Loucy (cell line): ENCODE measurements around the gene EBP.

Experiments
- H2AFZ ChIP-seq: fragments of 200-600 bp; sonication (generic); 2 replicates; pipeline ENCODE4 v1.6.0; 2016; ENCODE audit warnings: antibody characterized with exemption, mild to moderate bottlenecking, low read length, moderate library complexity
- H3F3A ChIP-seq: fragments of 200-600 bp; 2 replicates; pipeline ENCODE4 v1.6.0; 2016; ENCODE audit warnings: antibody characterized with exemption, low read depth, mild to moderate bottlenecking
- H3K27me3 ChIP-seq: fragments of 200-600 bp; sonication (generic); 2 replicates; pipeline ENCODE4 v1.6.1; 2014; ENCODE audit warnings: low read length, mild to moderate bottlenecking; ENCODE audit not compliant: insufficient read depth, poor library complexity, severe bottlenecking
- H3K36me3 ChIP-seq: fragments of 200-600 bp; sonication (generic); 2 replicates; pipeline ENCODE4 v1.6.1; 2016; ENCODE audit warnings: low read length; ENCODE audit not compliant: insufficient read depth
- H3K4me1 ChIP-seq: fragments of 200-600 bp; sonication (generic); 2 replicates; pipeline ENCODE4 v1.5.1; 2014; ENCODE audit warnings: low read length, mild to moderate bottlenecking; ENCODE audit not compliant: insufficient read depth, poor library complexity, severe bottlenecking
- H3K4me2 ChIP-seq: fragments of 200-600 bp; sonication (generic); 2 replicates; pipeline ENCODE4 v1.6.0; 2014; ENCODE audit warnings: antibody characterized with exemption, low read length, low read depth, mild to moderate bottlenecking; ENCODE audit not compliant: poor library complexity, severe bottlenecking
- H3K4me3 ChIP-seq: fragments of 200-600 bp; sonication (generic); 2 replicates; pipeline ENCODE4 v1.5.1; 2014; ENCODE audit warnings: low read length, mild to moderate bottlenecking, mixed read lengths; ENCODE audit not compliant: poor library complexity, severe bottlenecking
- H3K79me2 ChIP-seq: fragments of 200-600 bp; sonication (generic); 2 replicates; pipeline ENCODE4 v1.6.1; 2014; ENCODE audit warnings: low read length; ENCODE audit not compliant: insufficient read depth
- H3K9ac ChIP-seq: fragments of 200-600 bp; sonication (generic); 2 replicates; pipeline ENCODE4 v1.6.0; 2014; ENCODE audit warnings: mild to moderate bottlenecking, low read depth, low read length, moderate library complexity; ENCODE audit not compliant: poor library complexity, severe bottlenecking
- H3K9me2 ChIP-seq: fragments of 200-600 bp; sonication (generic); replicated peaks from 2 replicates; pipeline ENCODE4 v1.6.1; 2016; ENCODE audit warnings: low read depth, low read length, mixed read lengths
- H3K9me3 ChIP-seq: fragments of 200-600 bp; sonication (generic); 2 replicates; pipeline ENCODE4 v1.6.1; 2014; ENCODE audit warnings: mild to moderate bottlenecking, antibody characterized with exemption, low read length, low read depth; ENCODE audit not compliant: insufficient read depth
- H4K20me1 ChIP-seq: fragments of 200-600 bp; sonication (generic); 2 replicates; pipeline ENCODE4 v1.6.0; 2014; ENCODE audit warnings: antibody characterized with exemption, low read length, mild to moderate bottlenecking; ENCODE audit not compliant: insufficient read depth, poor library complexity, severe bottlenecking
- EZH2phosphoT487 ChIP-seq: fragments of 200-600 bp; IDR thresholded peaks from 2 replicates; pipeline ENCODE4 v1.6.1; 2018; ENCODE audit warnings: antibody characterized with exemption, mild to moderate bottlenecking, moderate library complexity, borderline replicate concordance
- TF ChIP-seq, protein P1 (sequence below): fragments of 200-600 bp; sonication (generic); conservative IDR thresholded peaks from 2 replicates; pipeline ENCODE4 v1.5.1; 2014; ENCODE audit warnings: mild to moderate bottlenecking, antibody characterized with exemption, low read length

The EBP gene

DNA sequence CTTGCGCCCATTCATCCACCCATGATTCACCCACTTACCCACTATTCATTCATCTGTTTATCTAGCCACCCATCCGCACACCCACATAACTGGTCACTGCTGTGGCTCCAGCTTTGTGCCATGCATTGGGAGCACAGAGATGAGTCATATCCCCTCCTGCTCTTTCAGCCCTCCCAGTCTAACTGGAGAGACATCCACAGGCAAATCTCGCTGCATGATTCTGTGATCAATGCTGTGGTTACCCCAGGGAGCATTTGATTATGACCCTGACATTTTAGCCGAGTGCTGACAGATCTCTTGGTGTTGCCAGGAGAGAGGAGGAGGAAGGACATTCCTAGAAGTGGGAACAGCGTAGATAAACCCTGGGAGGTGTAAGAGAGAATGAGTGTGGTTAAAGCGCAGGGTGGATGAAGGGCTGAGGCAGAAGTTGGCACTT lies 23.2 kb upstream of the EBP start:
- H3K36me3 ChIP-seq, result no peaks in the 10 kb centered on the region
- H3K4me3 ChIP-seq, result no peak overlapping the region
- no peaks in the 10 kb centered on the region for H3K9me2 ChIP-seq
- H4K20me1 ChIP-seq, result no peaks in the 10 kb centered on the region
- no peak overlapping the region for H3K9ac ChIP-seq
- H3K79me2 ChIP-seq, result no peaks in the 10 kb centered on the region
- no peak overlapping the region for H2AFZ ChIP-seq
- H3K4me1 ChIP-seq, result no peaks in the 10 kb centered on the region
- no peak for TF ChIP-seq EZH2phosphoT487
- TF ChIP-seq, protein P1, sequence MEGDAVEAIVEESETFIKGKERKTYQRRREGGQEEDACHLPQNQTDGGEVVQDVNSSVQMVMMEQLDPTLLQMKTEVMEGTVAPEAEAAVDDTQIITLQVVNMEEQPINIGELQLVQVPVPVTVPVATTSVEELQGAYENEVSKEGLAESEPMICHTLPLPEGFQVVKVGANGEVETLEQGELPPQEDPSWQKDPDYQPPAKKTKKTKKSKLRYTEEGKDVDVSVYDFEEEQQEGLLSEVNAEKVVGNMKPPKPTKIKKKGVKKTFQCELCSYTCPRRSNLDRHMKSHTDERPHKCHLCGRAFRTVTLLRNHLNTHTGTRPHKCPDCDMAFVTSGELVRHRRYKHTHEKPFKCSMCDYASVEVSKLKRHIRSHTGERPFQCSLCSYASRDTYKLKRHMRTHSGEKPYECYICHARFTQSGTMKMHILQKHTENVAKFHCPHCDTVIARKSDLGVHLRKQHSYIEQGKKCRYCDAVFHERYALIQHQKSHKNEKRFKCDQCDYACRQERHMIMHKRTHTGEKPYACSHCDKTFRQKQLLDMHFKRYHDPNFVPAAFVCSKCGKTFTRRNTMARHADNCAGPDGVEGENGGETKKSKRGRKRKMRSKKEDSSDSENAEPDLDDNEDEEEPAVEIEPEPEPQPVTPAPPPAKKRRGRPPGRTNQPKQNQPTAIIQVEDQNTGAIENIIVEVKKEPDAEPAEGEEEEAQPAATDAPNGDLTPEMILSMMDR, result no peak
- H3K4me2 ChIP-seq, result no peak overlapping the region
- H3K27me3 ChIP-seq, result no peaks in the 10 kb centered on the region
- no peaks in the 10 kb centered on the region for H3K9me3 ChIP-seq
- no peaks in the 10 kb centered on the region for H3F3A ChIP-seq

DNA sequence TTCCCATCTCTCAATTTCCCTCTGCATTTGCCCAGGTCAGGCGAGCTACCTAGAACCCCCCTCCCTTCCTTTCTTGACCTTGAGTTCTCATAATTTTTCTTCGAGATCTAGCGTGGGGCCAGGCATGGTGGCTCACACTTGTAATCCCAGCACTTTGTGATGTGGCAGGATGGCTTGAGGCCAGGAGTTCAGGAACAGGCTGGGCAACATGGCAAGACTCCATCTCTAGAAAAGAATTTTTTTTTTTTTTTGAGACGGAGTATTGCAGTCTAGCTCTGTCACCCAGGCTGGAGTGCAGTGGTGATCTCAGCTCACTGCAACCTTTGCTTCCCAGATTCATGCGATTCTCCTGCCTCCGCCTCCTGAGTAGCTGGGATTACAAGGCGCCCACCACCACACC lies 17.3 kb upstream of the EBP start:
- H3K4me1 ChIP-seq, result peaks cover under 1% of the 10 kb centered on the region
- no peaks in the 10 kb centered on the region for H4K20me1 ChIP-seq
- no peaks in the 10 kb centered on the region for H3K9me2 ChIP-seq
- H3K4me2 ChIP-seq, result no peak overlapping the region
- H3K79me2 ChIP-seq, result no peaks in the 10 kb centered on the region
- no peak overlapping the region for H2AFZ ChIP-seq
- no peak overlapping the region for H3K9ac ChIP-seq
- H3K4me3 ChIP-seq, result no peak overlapping the region
- no peaks in the 10 kb centered on the region for H3K36me3 ChIP-seq
- no peaks in the 10 kb centered on the region for H3F3A ChIP-seq
- H3K9me3 ChIP-seq, result no peaks in the 10 kb centered on the region
- H3K27me3 ChIP-seq, result no peaks in the 10 kb centered on the region
- TF ChIP-seq, protein P1, result no peak
- TF ChIP-seq EZH2phosphoT487, result no peak

DNA sequence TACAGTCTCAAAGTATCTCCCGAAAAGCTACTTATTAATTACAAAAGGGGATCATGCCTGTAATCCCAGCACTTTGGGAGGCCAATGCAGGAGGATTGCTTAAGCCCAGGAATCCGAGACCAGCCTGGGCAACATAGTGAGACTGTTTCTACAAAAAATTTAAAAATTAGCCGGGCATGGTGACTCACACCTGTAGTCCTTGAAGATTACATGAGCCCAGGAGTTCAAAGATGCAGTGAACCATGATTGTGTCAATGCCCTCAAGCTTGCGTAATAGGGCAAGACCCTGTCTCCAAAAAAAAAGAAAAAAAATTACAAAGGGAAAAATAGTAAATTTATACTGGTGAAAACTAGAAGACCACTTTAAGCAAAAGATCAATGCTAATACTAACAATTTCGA lies 16.1 kb upstream of the EBP start:
- Histone ChIP-seq H3K79me2 (no peaks in the 10 kb centered on the region), H3K9me3 (no peaks in the 10 kb centered on the region), H3F3A (no peaks in the 10 kb centered on the region), H3K36me3 (no peaks in the 10 kb centered on the region), H3K4me1 (peaks cover 4% of the 10 kb centered on the region), H3K4me2 (no peak overlapping the region), H3K9ac (no peak overlapping the region), H3K4me3 (no peak overlapping the region), H2AFZ (no peak overlapping the region), H3K27me3 (no peaks in the 10 kb centered on the region), H3K9me2 (no peaks in the 10 kb centered on the region), H4K20me1 (no peaks in the 10 kb centered on the region)
- TF ChIP-seq EZH2phosphoT487, result no peak
- TF ChIP-seq, protein P1, result no peak
